ENCODE data around the gene NEK1. TPM values are rescaled to one million over a fixed set of nuclear protein-coding genes. Genes with fewer than 3 reads are reported as not detected.

The NEK1 gene
- total and polyA plus RNA-seq, 2 of the 8 experiments (the other 6 are each of a cell fraction or from before 2014, with no cell fraction given), result 3.9 to 11.7 TPM

GRCh38 chr4:169485086-169485485 lies 127.3 kb downstream of the NEK1 start:
- CTCF ChIA-PET (ENCODE audit: partially characterized antibody), result interaction anchor here (0.7 to 1.7 kb wide), 19 partner anchors 8 to 562 kb away, joined by 3 to 16 read pairs (median 4); partner anchors contain the start of gene CBR4
- DNase-seq (ENCODE audit: low read depth in 1 of 2, low spot score in 2 of 2), result no peak

More at GRCh38 chr4:169485086-169485485, 127.3 kb downstream of the NEK1 start:
- no peaks in the 10 kb centered on the region; a peak in 1 of 4 replicates for H3K9me3 ChIP-seq (ENCODE audit: insufficient read depth in 2 of 2, low read depth in 1 of 2, low read length in 1 of 2)
- H2BK120ac ChIP-seq (replicated peaks; ENCODE audit: low read depth, low read length), result no peak overlapping the region
- H3K4me2 ChIP-seq (ENCODE audit: insufficient read depth in 1 of 2, low read depth in 2 of 2, low read length in 2 of 2), result no peak overlapping the region
- H3K56ac ChIP-seq (replicated peaks; ENCODE audit: insufficient read length, low read depth, low read length), result no peak overlapping the region
- POLR2A ChIA-PET (ENCODE audit: partially characterized antibody), result interaction anchor here (0.8 kb wide), 1 partner anchor 332 kb away, joined by 3 read pairs; no protein-coding TSS in a partner anchor
- H3K23ac ChIP-seq (ENCODE audit: insufficient read length), result no peak overlapping the region
- H2AFZ ChIP-seq (ENCODE audit: low read length), result no peak overlapping the region
- H3K27ac ChIP-seq (ENCODE audit: low read depth, low read length), result no peak overlapping the region
- no peaks in the 10 kb centered on the region for H3K23me2 ChIP-seq (ENCODE audit: low read depth, low read length)
- no peak overlapping the region for H4K91ac ChIP-seq (replicated peaks; ENCODE audit: insufficient read length, low read length)
- no peaks in the 10 kb centered on the region for H3K79me1 ChIP-seq (ENCODE audit: low read depth, low read length)
- no peak overlapping the region for H4K5ac ChIP-seq (ENCODE audit: insufficient read length, low read depth, low read length)
- no peak for FAIRE-seq
- no peaks in the 10 kb centered on the region for H3K27me3 ChIP-seq (replicated peaks in 1 of 4; ENCODE audit: control insufficient read depth in 3 of 4, extremely low read depth in 1 of 4, insufficient read depth in 3 of 4, low read length in 3 of 4)
- no peak overlapping the region for H4K8ac ChIP-seq (ENCODE audit: extremely low read depth, insufficient read depth, low read length)
- H3K14ac ChIP-seq (ENCODE audit: insufficient read length), result no peak overlapping the region
- TF ChIP-seq NRF1 (IDR thresholded peaks at IDR 0.05; ENCODE audit: low read depth, low read length) (no peak), BRCA1 (IDR thresholded peaks at IDR 0.05; ENCODE audit: low read depth, low read length) (no peak), POU5F1 (IDR thresholded peaks at IDR 0.05; ENCODE audit: low read depth, low read length) (no peak)
- H3K9ac ChIP-seq (replicated peaks in 1 of 4; ENCODE audit: extremely low read depth in 1 of 4, low read depth in 3 of 4, low read length in 3 of 4), result no peak overlapping the region
- H3K36me3 ChIP-seq (ENCODE audit: control insufficient read depth in 2 of 4, insufficient read depth in 4 of 4, low read length in 3 of 4), result no peaks in the 10 kb centered on the region
- H3K4ac ChIP-seq (replicated peaks; ENCODE audit: insufficient read length, low read depth, low read length), result no peak overlapping the region
- H3K18ac ChIP-seq (ENCODE audit: extremely low read depth, low read length), result no peak overlapping the region
- no peaks in the 10 kb centered on the region for H3K79me2 ChIP-seq (ENCODE audit: control insufficient read depth in 1 of 2, insufficient read depth in 2 of 2, low read length in 2 of 2)
- H3K4me1 ChIP-seq (replicated peaks in 1 of 4; ENCODE audit: control insufficient read depth in 3 of 4, insufficient read depth in 4 of 4, low read length in 3 of 4), result peaks cover 0 to 3% (median 2%) of the 10 kb centered on the region in 4 experiments; a peak in 3 of 7 replicates
- no peak overlapping the region for H3K4me3 ChIP-seq (ENCODE audit: extremely low read depth in 1 of 4, insufficient read depth in 2 of 4, low read depth in 3 of 4, low read length in 4 of 4)
- no peak overlapping the region for H2BK12ac ChIP-seq (ENCODE audit: low read depth, low read length)
- no peak overlapping the region for H2BK20ac ChIP-seq (ENCODE audit: low read length)
- no peak overlapping the region for H2BK5ac ChIP-seq (ENCODE audit: low read depth, low read length)
- no peak overlapping the region for H2AK5ac ChIP-seq (ENCODE audit: low read depth, low read length)
- H4K20me1 ChIP-seq (replicated peaks in 1 of 2; ENCODE audit: control insufficient read depth in 1 of 2, insufficient read depth in 2 of 2, low read length in 2 of 2), result no peaks in the 10 kb centered on the region
- H2BK15ac ChIP-seq (ENCODE audit: low read length), result no peak overlapping the region
